Activated T-helper 1 cell treated with anti-CD3 and anti-CD28 coated beads, Interleukin-2, amount 50 U/mL, for 16 hours (primary cell): Measurements from ENCODE around the gene PGPEP1.
A peak's percentile ranks its signal among the peaks of the same experiment; 100 is the strongest.

Experiments used
- DNase-seq, 2 donors: peaks; one replicate each; pipeline ENCODE4 v3.0.0-alpha.2; 2020; ENCODE audit warnings: low read depth in 1 of 2, low spot score in 1 of 2

PGPEP1 gene

GRCh38 chr19:18340190-18340989 is at the start of gene PGPEP1:
PGPEP1 (plus strand) TSS chr19:18340598; CDS start chr19:18340682, 84 bp downstream.
- DNase-seq = peak; percentile 19 to 65

GRCh38 chr19:18291019-18291524 is 49.3 kb upstream of the PGPEP1 start:
- no peak for DNase-seq

GRCh38 chr19:18291590-18292461 is 48.6 kb upstream of the PGPEP1 start:
- DNase-seq = peak; percentile 49 to 63

GRCh38 chr19:18292462-18292809 is 48.0 kb upstream of the PGPEP1 start:
- no peak for DNase-seq

GRCh38 chr19:18292810-18293641 is 47.4 kb upstream of the PGPEP1 start:
- no peak for DNase-seq

GRCh38 chr19:18293642-18294466 is 46.5 kb upstream of the PGPEP1 start:
- no peak for DNase-seq

- DNase-seq = peak; percentile 77 to 82
These were observed 45.9 kb upstream of the PGPEP1 start for GRCh38 chr19:18294467-18294864.

- no peak for DNase-seq
These were observed 45.4 kb upstream of the PGPEP1 start for GRCh38 chr19:18295034-18295451.

- no peak for DNase-seq
These were observed 43.1 kb upstream of the PGPEP1 start for GRCh38 chr19:18297308-18297707.

- DNase-seq = no peak
These were observed 41.8 kb upstream of the PGPEP1 start for GRCh38 chr19:18298601-18299000.

GRCh38 chr19:18299654-18300053 is 40.7 kb upstream of the PGPEP1 start:
- DNase-seq = no peak

GRCh38 chr19:18300930-18301717 is 39.3 kb upstream of the PGPEP1 start:
- no peak for DNase-seq

GRCh38 chr19:18301718-18302111 is 38.7 kb upstream of the PGPEP1 start:
- no peak for DNase-seq

- no peak for DNase-seq
These were observed 36.3 kb upstream of the PGPEP1 start for GRCh38 chr19:18304208-18304457.

- peak; percentile 58 to 74 for DNase-seq
These were observed 35.7 kb upstream of the PGPEP1 start for GRCh38 chr19:18304458-18305310.

GRCh38 chr19:18306209-18306887 is 34.0 kb upstream of the PGPEP1 start:
- no peak for DNase-seq

GRCh38 chr19:18306888-18307260 is 33.5 kb upstream of the PGPEP1 start:
- DNase-seq = no peak

GRCh38 chr19:18307271-18307681 is 33.1 kb upstream of the PGPEP1 start:
- DNase-seq = no peak
